Measurements from ENCODE around the gene HES4. TPM values are rescaled to one million over a fixed set of nuclear protein-coding genes. Genes with fewer than 3 reads are reported as not detected.

HES4 gene
- total RNA-seq, 1 donor from 2014 or later: 218 TPM

DNA sequence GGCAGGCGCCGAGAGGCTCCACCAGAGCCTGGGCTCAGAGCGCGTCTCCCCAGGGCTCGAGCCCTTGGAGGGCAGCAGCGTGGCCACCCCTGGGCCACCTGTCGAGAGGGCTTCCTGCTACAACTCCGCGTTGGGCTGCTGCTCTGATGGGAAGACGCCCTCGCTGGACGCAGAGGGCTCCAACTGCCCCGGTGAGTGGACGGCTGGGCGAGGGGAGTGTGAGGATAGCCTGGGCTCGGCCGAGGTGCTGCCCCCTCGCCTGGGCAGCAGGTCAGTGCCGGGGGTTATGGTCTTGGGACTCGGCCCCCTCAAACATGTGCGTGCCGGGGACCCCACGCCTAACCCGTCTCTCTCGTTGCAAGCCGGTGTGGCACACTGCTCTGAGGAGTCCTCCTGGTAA is 46.9 kb upstream of the HES4 start:
- H3K9me3 Mint-ChIP-seq (ENCODE audit: unreplicated experiment): peaks cover 11% of the 10 kb centered on the region
- no peak overlapping the region for H3K4me3 Mint-ChIP-seq (ENCODE audit: unreplicated experiment)
- peaks cover 14% of the 10 kb centered on the region for H3K27me3 Mint-ChIP-seq (ENCODE audit: unreplicated experiment)
- TF ChIP-seq, protein P1, sequence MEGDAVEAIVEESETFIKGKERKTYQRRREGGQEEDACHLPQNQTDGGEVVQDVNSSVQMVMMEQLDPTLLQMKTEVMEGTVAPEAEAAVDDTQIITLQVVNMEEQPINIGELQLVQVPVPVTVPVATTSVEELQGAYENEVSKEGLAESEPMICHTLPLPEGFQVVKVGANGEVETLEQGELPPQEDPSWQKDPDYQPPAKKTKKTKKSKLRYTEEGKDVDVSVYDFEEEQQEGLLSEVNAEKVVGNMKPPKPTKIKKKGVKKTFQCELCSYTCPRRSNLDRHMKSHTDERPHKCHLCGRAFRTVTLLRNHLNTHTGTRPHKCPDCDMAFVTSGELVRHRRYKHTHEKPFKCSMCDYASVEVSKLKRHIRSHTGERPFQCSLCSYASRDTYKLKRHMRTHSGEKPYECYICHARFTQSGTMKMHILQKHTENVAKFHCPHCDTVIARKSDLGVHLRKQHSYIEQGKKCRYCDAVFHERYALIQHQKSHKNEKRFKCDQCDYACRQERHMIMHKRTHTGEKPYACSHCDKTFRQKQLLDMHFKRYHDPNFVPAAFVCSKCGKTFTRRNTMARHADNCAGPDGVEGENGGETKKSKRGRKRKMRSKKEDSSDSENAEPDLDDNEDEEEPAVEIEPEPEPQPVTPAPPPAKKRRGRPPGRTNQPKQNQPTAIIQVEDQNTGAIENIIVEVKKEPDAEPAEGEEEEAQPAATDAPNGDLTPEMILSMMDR (IDR thresholded peaks at IDR 0.05; ENCODE audit: partially characterized antibody, unreplicated experiment): no peak
- H3K4me1 Mint-ChIP-seq (ENCODE audit: low read depth, unreplicated experiment): no peaks in the 10 kb centered on the region
- H3K27ac Mint-ChIP-seq (ENCODE audit: unreplicated experiment): no peak overlapping the region
- H3K36me3 Mint-ChIP-seq (ENCODE audit: unreplicated experiment): peaks cover 4% of the 10 kb centered on the region
- no peak for DNase-seq

GRCh38 chr1:1046243-1046642 is 46.3 kb upstream of the HES4 start:
- TF ChIP-seq, protein P1 (IDR thresholded peaks at IDR 0.05; ENCODE audit: partially characterized antibody, unreplicated experiment): no peak
- H3K4me1 Mint-ChIP-seq (ENCODE audit: low read depth, unreplicated experiment): no peaks in the 10 kb centered on the region
- H3K9me3 Mint-ChIP-seq (ENCODE audit: unreplicated experiment): peaks cover 11% of the 10 kb centered on the region
- no peak overlapping the region for H3K4me3 Mint-ChIP-seq (ENCODE audit: unreplicated experiment)
- H3K36me3 Mint-ChIP-seq (ENCODE audit: unreplicated experiment): peaks cover 4% of the 10 kb centered on the region
- H3K27ac Mint-ChIP-seq (ENCODE audit: unreplicated experiment): no peak overlapping the region
- H3K27me3 Mint-ChIP-seq (ENCODE audit: unreplicated experiment): peaks cover 14% of the 10 kb centered on the region
- DNase-seq: no peak

DNA sequence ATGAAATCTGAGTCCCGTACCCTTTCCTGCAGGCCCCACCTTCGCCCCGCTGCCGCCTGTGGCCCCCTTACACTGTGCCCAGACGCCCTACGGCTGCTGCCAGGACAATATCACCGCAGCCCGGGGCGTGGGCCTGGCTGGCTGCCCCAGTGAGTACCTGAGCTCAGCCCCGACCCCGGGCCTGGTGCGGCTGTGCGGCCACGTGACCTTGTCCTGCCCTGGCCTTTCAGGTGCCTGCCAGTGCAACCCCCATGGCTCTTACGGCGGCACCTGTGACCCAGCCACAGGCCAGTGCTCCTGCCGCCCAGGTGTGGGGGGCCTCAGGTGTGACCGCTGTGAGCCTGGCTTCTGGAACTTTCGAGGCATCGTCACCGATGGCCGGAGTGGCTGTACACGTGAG is 45.2 kb upstream of the HES4 start:
- Mint-ChIP-seq H3K4me1 (ENCODE audit: low read depth, unreplicated experiment) (no peaks in the 10 kb centered on the region), H3K27me3 (ENCODE audit: unreplicated experiment) (peaks cover 12% of the 10 kb centered on the region), H3K27ac (ENCODE audit: unreplicated experiment) (no peak overlapping the region), H3K36me3 (ENCODE audit: unreplicated experiment) (peaks cover 4% of the 10 kb centered on the region), H3K4me3 (ENCODE audit: unreplicated experiment) (no peak overlapping the region), H3K9me3 (ENCODE audit: unreplicated experiment) (peaks cover 11% of the 10 kb centered on the region)
- TF ChIP-seq, protein P1 (IDR thresholded peaks at IDR 0.05; ENCODE audit: partially characterized antibody, unreplicated experiment): no peak
- no peak for DNase-seq

GRCh38 chr1:1044455-1045078 is 44.7 kb upstream of the HES4 start:
- Mint-ChIP-seq H3K27me3 (ENCODE audit: unreplicated experiment) (peaks cover 15% of the 10 kb centered on the region), H3K27ac (ENCODE audit: unreplicated experiment) (peak overlapping the region; percentile 33), H3K9me3 (ENCODE audit: unreplicated experiment) (peaks cover 11% of the 10 kb centered on the region), H3K36me3 (ENCODE audit: unreplicated experiment) (peaks cover 4% of the 10 kb centered on the region), H3K4me1 (ENCODE audit: low read depth, unreplicated experiment) (peaks cover under 1% of the 10 kb centered on the region), H3K4me3 (ENCODE audit: unreplicated experiment) (peak overlapping the region; percentile 55)
- TF ChIP-seq, protein P1 (IDR thresholded peaks at IDR 0.05; ENCODE audit: partially characterized antibody, unreplicated experiment): no peak
- no peak for DNase-seq

- Mint-ChIP-seq H3K27me3 (ENCODE audit: unreplicated experiment) (peaks cover 17% of the 10 kb centered on the region), H3K4me1 (ENCODE audit: low read depth, unreplicated experiment) (peaks cover 5% of the 10 kb centered on the region), H3K27ac (ENCODE audit: unreplicated experiment) (no peak overlapping the region), H3K4me3 (ENCODE audit: unreplicated experiment) (no peak overlapping the region), H3K36me3 (ENCODE audit: unreplicated experiment) (peaks cover 4% of the 10 kb centered on the region), H3K9me3 (ENCODE audit: unreplicated experiment) (peaks cover 11% of the 10 kb centered on the region)
- no peak for DNase-seq
- TF ChIP-seq, protein P1 (IDR thresholded peaks at IDR 0.05; ENCODE audit: partially characterized antibody, unreplicated experiment): no peak
Observed at GRCh38 chr1:1043921-1044320, 44.0 kb upstream of the HES4 start.

All from glutamatergic neuron (in vitro differentiated cells).